Liver (tissue), 3 donors: ENCODE measurements around the gene TBC1D7.

Experiments
- GABPA ChIP-seq, 2 donors: IDR thresholded peaks in 1 of 2; conservative IDR thresholded peaks in 1 of 2; 2 replicates each; pipeline ENCODE4 v1.6.1; 2016; ENCODE audit warnings: antibody characterized with exemption in 2 of 2, mild to moderate bottlenecking in 1 of 2, moderate library complexity in 1 of 2
- TF ChIP-seq, protein P1 (sequence below): fragments of 150-350 bp; IDR thresholded peaks from 2 replicates; pipeline ENCODE4 v1.5.1; 2017; ENCODE audit warnings: improper control_type of control experiment, low read depth, low read length; ENCODE audit not compliant: missing input control
- TF ChIP-seq, protein P2 (sequence below): IDR thresholded peaks from 2 replicates; pipeline ENCODE4 v1.6.1; 2016; ENCODE audit warnings: antibody characterized with exemption
- donor health status: healthy.
- donor health status: healthy.

DNA sequence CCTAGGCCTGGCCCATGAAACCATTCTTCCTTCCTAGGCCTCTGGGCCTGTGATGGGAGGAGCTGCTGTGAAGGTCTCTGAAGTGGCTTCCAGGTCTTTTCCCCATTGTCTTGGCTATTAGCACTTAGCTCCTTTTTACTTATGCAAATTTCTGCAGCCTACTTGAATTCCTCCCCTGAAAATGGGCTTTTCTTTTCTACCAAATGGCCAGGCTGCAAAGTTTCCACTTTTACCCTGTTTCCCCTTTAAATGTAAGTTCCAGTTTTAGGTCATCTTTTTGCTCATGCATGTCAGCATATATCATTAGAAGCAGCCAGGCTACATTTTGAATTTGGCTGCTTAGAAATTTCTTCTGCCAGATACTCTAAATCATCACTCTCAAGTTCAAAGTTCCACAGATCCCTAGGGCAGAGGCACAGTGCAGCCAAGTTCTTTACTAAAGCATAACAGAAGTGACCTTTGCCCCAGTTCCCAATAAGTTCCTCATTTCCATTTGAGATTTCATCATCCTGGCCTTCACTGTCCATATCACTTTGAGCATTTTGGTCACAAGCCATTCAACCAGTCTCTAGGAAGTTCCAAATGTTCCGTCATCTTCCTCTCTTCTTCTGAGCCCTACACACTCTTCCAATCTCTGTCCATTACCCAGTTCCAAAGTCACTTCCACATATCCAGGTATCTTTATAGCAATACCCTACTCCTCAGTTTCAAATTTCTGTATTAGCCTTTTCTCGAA lies 71.9 kb downstream of the TBC1D7 start:
- TF ChIP-seq, protein P1, sequence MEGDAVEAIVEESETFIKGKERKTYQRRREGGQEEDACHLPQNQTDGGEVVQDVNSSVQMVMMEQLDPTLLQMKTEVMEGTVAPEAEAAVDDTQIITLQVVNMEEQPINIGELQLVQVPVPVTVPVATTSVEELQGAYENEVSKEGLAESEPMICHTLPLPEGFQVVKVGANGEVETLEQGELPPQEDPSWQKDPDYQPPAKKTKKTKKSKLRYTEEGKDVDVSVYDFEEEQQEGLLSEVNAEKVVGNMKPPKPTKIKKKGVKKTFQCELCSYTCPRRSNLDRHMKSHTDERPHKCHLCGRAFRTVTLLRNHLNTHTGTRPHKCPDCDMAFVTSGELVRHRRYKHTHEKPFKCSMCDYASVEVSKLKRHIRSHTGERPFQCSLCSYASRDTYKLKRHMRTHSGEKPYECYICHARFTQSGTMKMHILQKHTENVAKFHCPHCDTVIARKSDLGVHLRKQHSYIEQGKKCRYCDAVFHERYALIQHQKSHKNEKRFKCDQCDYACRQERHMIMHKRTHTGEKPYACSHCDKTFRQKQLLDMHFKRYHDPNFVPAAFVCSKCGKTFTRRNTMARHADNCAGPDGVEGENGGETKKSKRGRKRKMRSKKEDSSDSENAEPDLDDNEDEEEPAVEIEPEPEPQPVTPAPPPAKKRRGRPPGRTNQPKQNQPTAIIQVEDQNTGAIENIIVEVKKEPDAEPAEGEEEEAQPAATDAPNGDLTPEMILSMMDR = no peak
- TF ChIP-seq GABPA (IDR thresholded peaks at IDR 0.05 in 1 of 2, conservative IDR thresholded peaks at IDR 0.05 in 1 of 2) = peak in 1 of 2 donors; percentile 13
- TF ChIP-seq, protein P2, sequence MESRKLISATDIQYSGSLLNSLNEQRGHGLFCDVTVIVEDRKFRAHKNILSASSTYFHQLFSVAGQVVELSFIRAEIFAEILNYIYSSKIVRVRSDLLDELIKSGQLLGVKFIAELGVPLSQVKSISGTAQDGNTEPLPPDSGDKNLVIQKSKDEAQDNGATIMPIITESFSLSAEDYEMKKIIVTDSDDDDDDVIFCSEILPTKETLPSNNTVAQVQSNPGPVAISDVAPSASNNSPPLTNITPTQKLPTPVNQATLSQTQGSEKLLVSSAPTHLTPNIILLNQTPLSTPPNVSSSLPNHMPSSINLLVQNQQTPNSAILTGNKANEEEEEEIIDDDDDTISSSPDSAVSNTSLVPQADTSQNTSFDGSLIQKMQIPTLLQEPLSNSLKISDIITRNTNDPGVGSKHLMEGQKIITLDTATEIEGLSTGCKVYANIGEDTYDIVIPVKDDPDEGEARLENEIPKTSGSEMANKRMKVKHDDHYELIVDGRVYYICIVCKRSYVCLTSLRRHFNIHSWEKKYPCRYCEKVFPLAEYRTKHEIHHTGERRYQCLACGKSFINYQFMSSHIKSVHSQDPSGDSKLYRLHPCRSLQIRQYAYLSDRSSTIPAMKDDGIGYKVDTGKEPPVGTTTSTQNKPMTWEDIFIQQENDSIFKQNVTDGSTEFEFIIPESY = peak; percentile 63
